Ectodermal cell (in vitro differentiated cells): ENCODE measurements around the gene GANAB.
"Not testable (repeated sequence)": the region's sequence is repeated elsewhere in the genome, so short reads cannot be mapped to it uniquely, and the experiment has no call there.

Experiments used
- H3K27ac ChIP-seq: 2 replicates; pipeline ENCODE4 v1.7.0; 2013; ENCODE audit warnings: mild to moderate bottlenecking, low read depth, low read length; ENCODE audit not compliant: insufficient read depth, poor library complexity, severe bottlenecking
- H3K27me3 ChIP-seq: 2 replicates; pipeline ENCODE4 v1.7.0; 2013; ENCODE audit warnings: mild to moderate bottlenecking, low read length; ENCODE audit not compliant: insufficient read depth, control insufficient read depth, poor library complexity, severe bottlenecking
- H3K36me3 ChIP-seq: one replicate; pipeline ENCODE4 v1.7.0; 2013; ENCODE audit warnings: low read length; ENCODE audit not compliant: control insufficient read depth, insufficient read depth
- H3K4me1 ChIP-seq: one replicate; pipeline ENCODE4 v1.7.0; 2013; ENCODE audit warnings: low read length; ENCODE audit not compliant: control insufficient read depth, insufficient read depth
- H3K4me3 ChIP-seq: 2 replicates; pipeline ENCODE4 v1.7.0; 2013; ENCODE audit warnings: low read depth, low read length, control low read depth; ENCODE audit not compliant: insufficient read depth
- H3K9me3 ChIP-seq: 2 replicates; pipeline ENCODE4 v1.7.0; 2013; ENCODE audit warnings: mild to moderate bottlenecking, low read length, moderate library complexity; ENCODE audit not compliant: control insufficient read depth
- WGBS, 2 experiments: methylation state at CpG; one replicate each; pipeline ENCODE4 v1.1.7; 2013; ENCODE audit warnings: missing lambda C conversion rate in 2 of 2; 5-methylcytosine and 5-hydroxymethylcytosine counted together

Gene GANAB

DNA sequence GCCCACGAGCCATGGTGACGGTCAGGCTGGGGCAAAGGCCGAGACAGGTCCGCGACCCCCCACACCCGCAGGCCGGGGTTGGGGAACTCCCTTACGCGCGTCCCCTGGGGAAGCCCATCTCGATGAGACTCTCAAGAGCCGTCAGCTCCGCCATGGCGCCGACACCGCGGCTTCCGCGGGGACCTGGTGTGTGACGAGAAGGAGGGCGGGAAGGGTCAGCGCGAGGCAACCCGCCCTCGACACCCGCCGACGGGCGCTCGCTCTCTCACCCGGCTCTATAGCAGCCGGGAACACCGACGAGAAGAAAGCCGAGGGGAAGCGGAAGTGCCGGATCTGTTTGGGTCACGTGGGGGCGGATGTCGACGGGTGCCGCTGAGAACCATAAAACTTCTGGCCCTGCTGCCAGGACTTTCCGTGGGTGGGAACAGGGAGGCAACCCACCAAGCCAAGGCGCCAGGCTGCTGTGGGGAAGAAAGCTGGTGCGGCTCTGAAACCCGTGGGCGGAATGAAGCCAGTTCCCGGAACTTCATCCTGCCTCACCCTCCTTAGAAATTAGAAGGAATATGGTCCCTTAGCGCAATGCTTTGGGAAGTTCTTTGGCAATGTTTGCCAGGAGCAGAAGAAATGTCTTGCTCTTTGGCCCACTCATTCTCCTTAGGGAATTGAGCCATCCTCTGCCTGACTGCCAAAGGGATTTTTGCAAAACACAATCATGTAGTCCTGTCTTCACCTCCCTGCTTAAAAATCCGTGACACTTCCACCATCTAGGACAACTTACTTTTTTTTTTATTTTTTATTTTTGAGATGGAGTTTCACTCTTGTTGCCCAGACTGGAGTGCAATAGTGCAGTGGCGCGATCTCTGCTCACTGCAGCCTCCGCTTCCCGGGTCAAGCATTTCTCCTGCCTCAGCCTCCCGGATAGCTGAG is 32.6 kb upstream of the GANAB start, which contains the start of gene UBXN1:
Gene UBXN1 (minus strand): TSS at position 304 of the 927 bp plus-strand sequence. CDS start 150 bp downstream, at position 154.
- Histone ChIP-seq H3K36me3 (peaks cover 12% of the 10 kb centered on the region), H3K27me3 (no peaks in the 10 kb centered on the region), H3K9me3 (no peaks in the 10 kb centered on the region), H3K4me1 (peaks cover 11% of the 10 kb centered on the region), H3K4me3 (peak within 1 kb of the TSS; percentile 99), H3K27ac (peak within 1 kb of the TSS; percentile 56)
- WGBS, 2 experiments: 11 to 12% methylated on average over 55 of the region's 55 CpGs

GRCh38 chr11:62678433-62678769 is 32.0 kb upstream of the GANAB start:
- H3K27ac ChIP-seq: peak overlapping the region; percentile 50
- peaks cover 12% of the 10 kb centered on the region for H3K36me3 ChIP-seq
- no peaks in the 10 kb centered on the region for H3K9me3 ChIP-seq
- 7 to 10% methylated on average over 16 of the region's 16 CpGs for WGBS, 2 experiments
- H3K4me1 ChIP-seq: peaks cover 11% of the 10 kb centered on the region
- no peaks in the 10 kb centered on the region for H3K27me3 ChIP-seq
- peak overlapping the region; percentile 99 for H3K4me3 ChIP-seq

DNA sequence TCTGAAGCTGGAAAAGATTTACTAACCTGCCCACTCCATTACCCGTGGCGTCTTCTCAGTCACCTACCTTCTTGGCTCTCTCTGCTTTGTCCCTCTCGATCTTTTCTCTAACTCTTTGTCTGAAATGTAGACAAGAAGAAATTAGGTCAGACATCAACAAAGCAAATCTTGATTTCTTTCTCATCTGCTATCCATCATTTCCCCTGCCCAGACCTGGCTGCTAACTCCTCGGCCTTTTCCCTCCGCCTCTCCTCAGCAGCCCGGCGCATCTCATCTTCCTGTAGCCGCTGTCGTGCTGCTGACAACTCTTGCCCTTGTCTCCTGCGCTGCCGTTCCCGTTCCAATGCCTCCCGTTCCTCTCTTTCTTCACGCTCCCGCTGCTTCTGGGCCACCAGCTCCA is 31.3 kb upstream of the GANAB start:
- Histone ChIP-seq H3K27me3 (no peaks in the 10 kb centered on the region), H3K36me3 (peaks cover 12% of the 10 kb centered on the region), H3K4me3 (peak overlapping the region; percentile 99), H3K4me1 (peaks cover 11% of the 10 kb centered on the region), H3K9me3 (no peaks in the 10 kb centered on the region), H3K27ac (no peak overlapping the region)
- WGBS, 2 experiments: 92 to 94% methylated on average over 15 of the region's 15 CpGs

- H3K36me3 ChIP-seq: peaks cover 12% of the 10 kb centered on the region
- no peak overlapping the region for H3K4me3 ChIP-seq
- 89 to 93% methylated on average over 6 of the region's 6 CpGs for WGBS, 2 experiments
- no peaks in the 10 kb centered on the region for H3K9me3 ChIP-seq
- no peaks in the 10 kb centered on the region for H3K27me3 ChIP-seq
- no peak overlapping the region for H3K27ac ChIP-seq
- H3K4me1 ChIP-seq: peaks cover 11% of the 10 kb centered on the region
Observed at GRCh38 chr11:62677156-62677555, 30.7 kb upstream of the GANAB start.

DNA sequence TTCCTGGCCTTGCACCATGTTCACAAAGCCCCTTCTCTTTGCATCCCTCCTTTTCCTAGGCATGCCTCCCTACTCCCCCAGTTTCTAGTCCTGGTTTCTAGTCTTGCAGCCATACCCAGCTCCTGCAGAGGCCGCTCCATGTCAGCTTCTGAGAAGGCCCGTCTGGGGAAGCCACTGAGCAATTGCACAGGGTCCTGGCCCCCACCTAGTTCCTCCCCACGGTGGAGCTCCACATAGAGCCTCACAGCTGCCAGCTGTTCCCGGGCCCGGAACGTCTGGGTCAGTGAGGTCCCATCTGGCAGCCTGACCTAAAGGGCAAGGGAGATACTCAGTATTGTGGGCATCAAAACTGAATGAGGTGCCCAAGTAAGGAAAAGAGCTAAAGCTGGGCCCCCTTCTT is 30.3 kb upstream of the GANAB start:
- H3K4me3 ChIP-seq: no peak overlapping the region
- H3K36me3 ChIP-seq: peaks cover 12% of the 10 kb centered on the region
- peaks cover 11% of the 10 kb centered on the region for H3K4me1 ChIP-seq
- no peak overlapping the region for H3K27ac ChIP-seq
- H3K27me3 ChIP-seq: no peaks in the 10 kb centered on the region
- H3K9me3 ChIP-seq: no peaks in the 10 kb centered on the region
- 89 to 91% methylated on average over 6 of the region's 6 CpGs for WGBS, 2 experiments

DNA sequence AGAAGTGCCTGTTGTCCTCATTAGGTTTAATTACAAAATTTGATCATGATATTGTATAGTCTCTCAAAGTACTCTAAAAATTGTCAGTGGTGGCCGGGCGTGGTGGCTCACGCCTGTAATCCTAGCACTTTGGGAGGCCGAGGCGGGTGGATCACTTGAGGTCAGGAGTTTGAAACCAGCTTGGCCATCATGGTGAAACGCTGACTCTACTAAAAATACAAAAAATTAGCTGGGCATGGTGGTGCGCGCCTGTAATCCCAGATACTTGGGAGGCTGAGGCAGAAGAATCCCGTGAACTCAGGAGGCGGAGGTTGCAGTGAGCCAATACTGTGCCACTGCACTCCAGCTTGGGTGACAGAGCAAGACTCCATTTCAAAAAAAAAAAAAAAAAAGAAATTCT is 29.0 kb upstream of the GANAB start:
- peaks cover 11% of the 10 kb centered on the region for H3K4me1 ChIP-seq
- H3K9me3 ChIP-seq, H3K27ac ChIP-seq, H3K27me3 ChIP-seq, H3K4me3 ChIP-seq: not testable (repeated sequence)
- peaks cover 12% of the 10 kb centered on the region for H3K36me3 ChIP-seq
- WGBS, 2 experiments: 96% methylated on average over 10 of the region's 10 CpGs

GRCh38 chr11:62673196-62673525 is 26.7 kb upstream of the GANAB start:
- no peaks in the 10 kb centered on the region for H3K27me3 ChIP-seq
- H3K27ac ChIP-seq: no peak overlapping the region
- peaks cover 12% of the 10 kb centered on the region for H3K36me3 ChIP-seq
- H3K9me3 ChIP-seq: no peaks in the 10 kb centered on the region
- WGBS, 2 experiments: 97 to 98% methylated on average over 2 of the region's 2 CpGs
- peak overlapping the region; percentile 4 for H3K4me3 ChIP-seq
- peaks cover 10% of the 10 kb centered on the region for H3K4me1 ChIP-seq

DNA sequence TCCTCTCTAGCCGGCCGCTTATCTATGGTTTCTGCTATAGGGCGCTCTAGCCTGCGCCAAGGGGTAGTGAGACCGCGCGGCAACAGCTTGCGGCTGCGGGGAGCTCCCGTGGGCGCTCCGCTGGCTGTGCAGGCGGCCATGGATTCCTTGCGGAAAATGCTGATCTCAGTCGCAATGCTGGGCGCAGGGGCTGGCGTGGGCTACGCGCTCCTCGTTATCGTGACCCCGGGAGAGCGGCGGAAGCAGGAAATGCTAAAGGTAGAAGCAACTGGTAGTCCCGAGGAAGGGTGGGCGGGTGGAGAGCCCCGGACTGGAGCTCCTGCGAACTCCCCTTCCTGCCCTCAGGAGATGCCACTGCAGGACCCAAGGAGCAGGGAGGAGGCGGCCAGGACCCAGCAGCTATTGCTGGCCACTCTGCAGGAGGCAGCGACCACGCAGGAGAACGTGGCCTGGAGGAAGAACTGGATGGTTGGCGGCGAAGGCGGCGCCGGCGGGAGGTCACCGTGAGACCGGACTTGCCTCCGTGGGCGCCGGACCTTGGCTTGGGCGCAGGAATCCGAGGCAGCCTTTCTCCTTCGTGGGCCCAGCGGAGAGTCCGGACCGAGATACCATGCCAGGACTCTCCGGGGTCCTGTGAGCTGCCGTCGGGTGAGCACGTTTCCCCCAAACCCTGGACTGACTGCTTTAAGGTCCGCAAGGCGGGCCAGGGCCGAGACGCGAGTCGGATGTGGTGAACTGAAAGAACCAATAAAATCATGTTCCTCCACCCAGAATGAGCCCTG is 25.4 kb upstream of the GANAB start, which contains the start of the genes LBHD1 and UQCC3:
Gene LBHD1 (minus strand): TSS at position 660 of the 782 bp plus-strand sequence. CDS start 2,236 bp downstream, outside the sequence.
Gene UQCC3 (plus strand): TSS at position 66 of the 782 bp plus-strand sequence. CDS start 73 bp downstream, at position 139.
- H3K36me3 ChIP-seq: peaks cover 8% of the 10 kb centered on the region
- 1% methylated on average over 59 of the region's 59 CpGs for WGBS, 2 experiments
- no peaks in the 10 kb centered on the region for H3K27me3 ChIP-seq
- H3K4me3 ChIP-seq: peak within 1 kb of the TSS; percentile 88
- H3K27ac ChIP-seq: peak within 1 kb of the TSS; percentile 75
- peaks cover 7% of the 10 kb centered on the region for H3K4me1 ChIP-seq
- H3K9me3 ChIP-seq: no peaks in the 10 kb centered on the region

- 3 to 4% methylated on average over 17 of the region's 17 CpGs for WGBS, 2 experiments
- peak overlapping the region; percentile 75 for H3K27ac ChIP-seq
Observed at GRCh38 chr11:62671236-62671607, 24.8 kb upstream of the GANAB start.

More at GRCh38 chr11:62671236-62671607, 24.8 kb upstream of the GANAB start:
- peaks cover 11% of the 10 kb centered on the region for H3K36me3 ChIP-seq
- no peaks in the 10 kb centered on the region for H3K27me3 ChIP-seq
- H3K4me3 ChIP-seq: peak overlapping the region; percentile 88
- no peaks in the 10 kb centered on the region for H3K9me3 ChIP-seq
- peaks cover 12% of the 10 kb centered on the region for H3K4me1 ChIP-seq
